ENCODE results near the gene FAM111B.
"Not testable (repeated sequence)": the region's sequence is repeated elsewhere in the genome, so short reads cannot be mapped to it uniquely, and the experiment has no call there.

The FAM111B gene, protein sequence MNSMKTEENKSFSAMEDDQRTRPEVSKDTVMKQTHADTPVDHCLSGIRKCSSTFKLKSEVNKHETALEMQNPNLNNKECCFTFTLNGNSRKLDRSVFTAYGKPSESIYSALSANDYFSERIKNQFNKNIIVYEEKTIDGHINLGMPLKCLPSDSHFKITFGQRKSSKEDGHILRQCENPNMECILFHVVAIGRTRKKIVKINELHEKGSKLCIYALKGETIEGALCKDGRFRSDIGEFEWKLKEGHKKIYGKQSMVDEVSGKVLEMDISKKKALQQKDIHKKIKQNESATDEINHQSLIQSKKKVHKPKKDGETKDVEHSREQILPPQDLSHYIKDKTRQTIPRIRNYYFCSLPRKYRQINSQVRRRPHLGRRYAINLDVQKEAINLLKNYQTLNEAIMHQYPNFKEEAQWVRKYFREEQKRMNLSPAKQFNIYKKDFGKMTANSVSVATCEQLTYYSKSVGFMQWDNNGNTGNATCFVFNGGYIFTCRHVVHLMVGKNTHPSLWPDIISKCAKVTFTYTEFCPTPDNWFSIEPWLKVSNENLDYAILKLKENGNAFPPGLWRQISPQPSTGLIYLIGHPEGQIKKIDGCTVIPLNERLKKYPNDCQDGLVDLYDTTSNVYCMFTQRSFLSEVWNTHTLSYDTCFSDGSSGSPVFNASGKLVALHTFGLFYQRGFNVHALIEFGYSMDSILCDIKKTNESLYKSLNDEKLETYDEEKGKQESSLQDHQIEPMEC

DNA sequence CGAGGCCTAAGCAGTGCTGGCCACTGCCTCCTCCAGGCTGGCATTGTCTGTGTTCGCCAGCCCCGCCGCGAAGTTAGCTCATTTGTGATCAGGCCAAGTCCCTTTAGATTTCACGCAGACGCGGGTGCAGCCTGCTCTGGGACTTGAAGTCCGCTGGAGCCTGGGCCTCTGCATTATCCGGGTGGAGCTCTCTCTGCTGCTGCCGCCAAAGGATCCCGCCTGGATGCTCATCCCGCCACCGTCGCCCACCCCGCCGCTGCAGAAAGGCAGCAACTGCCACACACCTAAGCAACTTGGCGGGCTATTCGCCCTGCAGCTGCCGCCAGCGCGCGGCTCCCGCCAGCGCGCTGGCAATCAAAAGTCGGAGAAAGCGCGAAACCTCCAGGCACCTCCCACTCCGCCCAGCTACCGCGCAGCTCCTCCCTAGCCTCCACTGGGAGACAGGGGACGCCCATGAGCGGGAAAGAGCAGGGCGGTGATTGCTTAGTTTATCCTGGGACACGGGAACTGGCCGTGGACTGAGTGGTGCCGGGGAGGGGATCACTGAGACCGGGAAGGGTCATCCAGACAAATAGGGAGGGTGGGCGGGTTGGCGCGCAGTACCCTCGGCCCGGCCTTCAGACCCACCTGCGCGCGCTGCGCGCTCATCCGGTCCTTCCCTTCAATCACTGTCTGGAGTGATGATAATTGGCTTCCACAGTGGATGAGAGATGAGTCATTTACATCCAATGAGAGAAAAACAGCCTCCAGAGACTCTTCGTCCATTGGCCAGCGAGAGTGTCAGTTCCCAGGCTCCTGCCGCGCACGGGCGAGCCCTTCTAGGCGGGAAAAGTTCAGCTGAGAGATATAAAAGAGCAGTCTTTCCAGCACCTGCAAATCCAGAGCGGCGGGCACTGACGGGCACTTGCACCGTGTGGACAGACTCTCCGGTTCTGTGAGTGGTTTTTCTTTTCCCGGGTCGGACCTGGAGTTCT lies at the start of gene FAM111B:
Gene FAM111B, plus strand, starts transcription at position 875 of the 974 bp plus-strand sequence. CDS start 2,389 bp downstream, outside the sequence.
- peak; percentile 18 for DNase-seq (ENCODE audit: low read depth)

DNA sequence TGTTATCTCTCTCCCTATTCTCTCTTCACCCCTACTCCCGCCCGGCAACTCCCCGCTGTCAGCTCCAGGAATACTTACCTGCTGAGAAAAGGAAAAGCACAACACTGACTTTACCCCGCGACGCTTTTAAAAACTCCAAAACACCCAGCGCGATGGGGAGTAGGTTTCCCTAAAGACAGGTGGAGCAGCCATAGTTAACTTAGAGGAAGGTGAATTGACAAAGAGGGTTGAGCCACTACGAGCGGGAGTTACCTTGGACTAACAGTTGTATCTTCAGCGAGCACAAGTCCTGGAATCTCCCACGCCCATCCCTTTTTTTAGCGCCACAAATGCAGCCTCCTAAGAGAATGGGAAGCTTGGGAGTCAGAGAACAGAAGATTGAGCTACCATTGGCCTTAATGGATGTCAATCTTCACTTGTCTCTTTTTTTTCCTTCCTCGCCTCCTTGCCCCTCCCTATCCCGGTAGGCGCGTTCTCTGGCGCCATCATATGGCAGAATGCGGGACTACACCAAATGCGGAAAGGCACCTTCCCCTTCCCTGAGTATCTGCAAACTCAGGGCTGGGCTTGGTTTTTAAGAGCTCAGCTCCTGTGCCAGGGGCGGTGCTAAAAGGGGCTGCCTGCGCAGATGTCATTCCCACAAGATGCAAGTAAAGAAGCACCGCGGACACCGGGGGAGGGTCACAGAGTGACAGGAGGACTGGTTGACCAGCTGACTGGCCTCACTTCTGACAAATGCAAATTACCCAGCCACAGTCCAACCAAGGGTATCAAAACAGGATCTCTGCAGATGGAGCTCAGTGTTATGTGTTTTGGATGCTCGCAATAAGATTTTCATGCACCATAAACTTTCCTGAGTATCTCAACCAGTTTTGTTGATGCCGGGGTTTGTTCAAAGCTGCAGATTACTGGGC lies 48.7 kb upstream of the FAM111B start:
- DNase-seq (ENCODE audit: low read depth), result peak; percentile 75

DNA sequence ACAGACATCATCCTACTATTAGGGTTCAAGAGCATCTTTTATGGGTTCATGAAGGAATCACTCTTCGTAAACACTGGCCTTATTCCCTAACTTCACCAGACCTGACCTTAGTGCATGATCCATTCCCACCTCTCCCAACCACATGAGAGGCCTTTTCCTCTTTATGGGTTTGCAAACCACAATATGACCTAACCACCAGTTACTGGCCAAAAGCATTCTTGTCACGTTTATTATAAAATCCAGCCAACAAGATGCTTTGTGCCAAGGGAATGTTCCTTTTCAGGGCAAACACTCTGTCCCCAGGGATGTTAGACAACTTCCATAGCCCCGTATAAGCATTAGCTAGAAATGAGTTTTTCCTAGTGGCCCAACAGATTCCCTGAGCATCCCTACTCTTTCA lies 46.9 kb upstream of the FAM111B start:
- not testable (repeated sequence) for DNase-seq (ENCODE audit: low read depth)

DNA sequence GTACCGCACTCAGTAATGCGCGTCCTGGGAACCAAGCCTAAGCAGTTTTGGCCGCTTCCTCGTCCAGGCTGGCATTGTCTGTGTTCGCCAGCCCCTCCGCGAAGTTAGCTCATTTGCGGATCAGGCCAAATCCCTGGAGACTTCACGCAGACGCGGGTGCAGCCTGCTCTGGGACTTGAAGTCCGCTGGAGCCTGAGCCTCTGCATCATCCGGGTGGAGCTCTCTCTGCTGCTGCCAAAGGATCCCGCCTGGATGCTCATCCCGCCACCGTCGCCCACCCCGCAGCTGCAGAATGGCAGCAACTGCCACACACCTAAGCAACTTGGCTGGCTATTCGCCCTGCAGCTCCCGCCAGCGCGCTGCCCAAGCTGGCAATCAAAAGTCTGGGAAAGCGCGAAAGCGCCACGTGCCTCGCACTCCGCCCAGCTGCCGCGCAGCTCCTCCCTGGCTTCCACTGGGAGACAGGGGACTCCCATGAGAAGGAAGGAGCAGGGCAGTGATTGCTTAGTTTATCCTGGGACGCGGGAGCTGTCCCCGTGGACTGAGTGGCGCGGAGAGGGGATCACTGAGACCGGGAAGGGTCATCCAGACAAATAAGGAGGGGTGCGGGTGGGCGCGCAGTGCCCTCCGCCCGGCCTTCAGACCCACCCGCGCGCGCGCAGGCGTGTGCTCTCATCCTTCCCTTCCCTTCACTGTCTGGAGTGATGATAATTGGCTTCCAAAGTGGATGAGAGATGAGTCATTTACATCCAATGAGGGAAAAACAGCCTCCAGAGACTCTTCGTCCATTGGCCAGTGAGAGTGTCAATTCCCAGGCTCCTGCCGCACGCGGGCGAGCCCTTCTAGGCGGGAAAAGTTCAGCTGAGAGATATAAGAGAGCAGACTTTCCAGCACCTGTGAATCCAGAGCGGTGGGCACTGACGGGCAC lies 44.2 kb upstream of the FAM111B start:
- DNase-seq (ENCODE audit: low read depth), result no peak

DNA sequence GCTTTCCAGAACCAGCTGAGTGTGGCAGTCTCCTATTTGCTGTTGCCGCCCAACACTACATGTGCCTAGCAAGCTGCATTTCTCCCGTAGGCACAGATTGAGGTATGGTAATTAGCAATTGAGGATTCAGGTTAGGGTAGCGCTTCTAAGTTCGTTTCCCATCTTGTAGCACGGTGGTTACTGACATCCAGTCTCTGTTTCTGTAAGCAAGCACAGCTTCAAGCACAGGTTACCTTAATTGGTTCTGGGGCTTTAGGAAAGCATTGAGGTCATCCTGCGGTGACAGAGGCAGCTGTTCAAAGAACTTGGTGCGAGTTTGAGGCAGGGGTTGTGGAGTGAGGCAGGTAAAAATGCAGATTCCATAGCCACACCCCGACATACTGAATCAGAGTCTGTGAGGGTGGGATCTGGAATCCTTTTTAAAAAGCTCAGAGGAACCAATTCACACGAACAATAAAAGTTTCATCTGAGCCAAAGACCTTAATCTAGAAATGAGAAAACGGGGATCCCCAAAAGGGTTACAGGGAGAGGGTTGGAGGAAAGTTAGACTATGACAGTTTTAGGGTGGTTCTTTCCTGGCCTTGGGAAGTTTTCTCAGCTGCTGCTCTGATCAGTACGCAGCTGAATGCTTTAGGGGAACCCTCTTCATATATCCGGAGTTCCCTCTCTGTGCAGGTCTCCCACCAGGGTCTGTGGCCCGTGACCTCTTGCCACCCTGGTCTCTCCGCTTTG lies 42.9 kb upstream of the FAM111B start:
- not testable (repeated sequence) for DNase-seq (ENCODE audit: low read depth)

DNA sequence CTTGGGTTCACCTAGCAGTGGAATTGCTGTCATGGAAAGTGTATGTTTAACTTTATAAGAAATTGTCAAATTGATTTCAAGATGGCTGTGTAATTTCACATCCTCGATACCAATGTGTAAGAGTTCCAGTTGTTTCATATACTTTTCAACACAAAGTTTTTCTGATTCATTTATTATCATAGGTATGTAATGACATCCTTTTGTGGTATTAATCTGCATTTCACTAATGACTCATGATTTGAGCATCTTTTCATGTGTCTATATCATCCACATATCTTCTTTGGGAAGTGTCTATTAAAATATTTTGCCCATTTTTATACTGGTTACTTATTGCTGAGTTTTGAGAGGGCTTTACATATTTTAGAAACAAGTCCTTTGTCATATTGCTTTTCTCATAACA lies 38.0 kb upstream of the FAM111B start:
- no peak for DNase-seq (ENCODE audit: low read depth)

DNA sequence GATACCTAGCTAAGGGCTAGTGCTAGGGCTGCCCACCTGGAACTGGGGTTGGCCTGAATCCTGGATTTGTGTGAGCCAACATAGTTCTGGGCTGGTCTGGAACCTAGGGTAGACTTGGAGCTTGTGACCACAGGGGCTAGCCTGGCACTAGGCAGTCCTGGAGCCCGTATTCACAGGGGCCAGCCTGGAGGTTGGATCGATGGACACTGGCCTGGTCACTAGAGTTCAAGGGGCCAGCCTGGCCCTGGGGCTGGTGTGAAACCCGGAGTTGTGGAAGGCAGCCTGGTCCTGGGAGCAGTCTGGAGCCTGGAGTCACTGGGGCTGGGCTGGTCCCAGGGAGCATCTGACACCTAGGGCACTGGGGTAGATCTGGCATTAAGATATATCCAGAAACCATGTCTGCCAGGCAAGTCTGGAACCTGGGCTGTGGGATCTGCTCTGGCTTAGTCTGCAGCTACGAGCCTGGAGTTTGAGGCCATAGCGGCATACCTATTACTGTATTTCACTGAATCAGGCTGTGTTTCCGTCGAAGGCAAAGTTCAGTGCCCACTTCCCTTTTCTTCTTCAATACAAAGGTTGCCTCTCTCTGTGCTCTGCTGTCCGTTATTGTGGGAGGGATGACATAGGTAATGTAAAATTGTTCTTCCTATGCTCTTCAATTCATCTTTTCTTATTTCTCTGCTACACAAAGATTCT lies 30.0 kb upstream of the FAM111B start:
- DNase-seq (ENCODE audit: low read depth), result no peak

DNA sequence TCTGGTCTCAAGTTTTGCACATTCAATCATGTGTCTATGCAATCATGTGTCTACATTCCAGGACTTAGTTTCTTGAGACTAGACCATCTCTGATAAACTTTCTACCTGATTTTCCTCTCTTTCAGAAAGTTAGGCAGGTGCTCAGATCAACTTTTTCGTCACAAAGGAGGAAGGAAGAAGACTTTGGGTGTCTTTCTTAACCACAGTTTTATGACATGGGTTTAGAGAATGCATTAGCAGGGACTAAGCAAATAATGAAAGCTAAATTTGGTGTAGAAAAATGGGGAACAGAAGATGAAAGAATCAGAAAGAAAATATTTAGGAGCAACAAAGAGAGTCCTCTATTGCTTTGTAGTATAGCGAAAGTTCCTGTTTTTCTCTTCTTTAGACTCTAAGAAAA lies 28.6 kb upstream of the FAM111B start:
- DNase-seq (ENCODE audit: low read depth), result no peak

DNA sequence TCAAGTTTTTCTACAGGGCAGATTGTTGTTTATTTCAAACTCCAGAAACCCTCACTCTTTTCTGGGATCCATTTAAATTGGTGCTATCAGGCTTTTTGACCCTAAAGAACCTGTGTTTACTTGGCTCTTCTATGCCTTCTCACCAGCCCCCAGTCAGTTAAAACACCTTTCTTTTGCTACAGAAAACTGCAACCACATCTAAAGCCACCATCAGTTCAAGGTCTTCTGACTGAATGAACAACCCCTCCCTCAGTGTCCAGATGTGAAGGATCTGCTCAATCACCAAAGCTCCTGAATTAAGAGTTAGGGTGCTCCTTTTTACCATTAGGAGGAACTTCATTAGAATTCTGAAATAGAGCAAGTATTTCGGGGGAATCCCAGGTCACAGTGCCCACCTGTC lies 28.0 kb upstream of the FAM111B start:
- DNase-seq (ENCODE audit: low read depth), result no peak

DNA sequence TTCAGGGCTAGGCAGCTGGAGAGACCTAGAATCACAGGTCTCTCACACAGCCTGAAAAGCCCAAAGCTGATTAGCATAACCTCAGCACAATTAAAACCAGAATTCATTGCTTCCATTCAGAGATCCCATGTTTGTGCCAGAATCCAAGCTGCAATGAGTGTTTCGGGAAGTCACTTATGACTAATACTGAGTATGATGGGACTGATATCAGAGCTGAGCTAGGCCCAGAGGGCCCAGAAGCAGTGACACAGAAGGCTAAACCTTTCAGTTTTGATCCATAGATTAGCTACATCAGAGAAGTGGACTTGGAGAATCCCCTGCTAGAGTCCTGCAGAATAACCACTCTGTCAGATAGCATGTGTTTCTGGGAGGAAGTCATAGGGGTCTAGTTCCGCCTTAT lies 26.6 kb upstream of the FAM111B start:
- not testable (repeated sequence) for DNase-seq (ENCODE audit: low read depth)

DNA sequence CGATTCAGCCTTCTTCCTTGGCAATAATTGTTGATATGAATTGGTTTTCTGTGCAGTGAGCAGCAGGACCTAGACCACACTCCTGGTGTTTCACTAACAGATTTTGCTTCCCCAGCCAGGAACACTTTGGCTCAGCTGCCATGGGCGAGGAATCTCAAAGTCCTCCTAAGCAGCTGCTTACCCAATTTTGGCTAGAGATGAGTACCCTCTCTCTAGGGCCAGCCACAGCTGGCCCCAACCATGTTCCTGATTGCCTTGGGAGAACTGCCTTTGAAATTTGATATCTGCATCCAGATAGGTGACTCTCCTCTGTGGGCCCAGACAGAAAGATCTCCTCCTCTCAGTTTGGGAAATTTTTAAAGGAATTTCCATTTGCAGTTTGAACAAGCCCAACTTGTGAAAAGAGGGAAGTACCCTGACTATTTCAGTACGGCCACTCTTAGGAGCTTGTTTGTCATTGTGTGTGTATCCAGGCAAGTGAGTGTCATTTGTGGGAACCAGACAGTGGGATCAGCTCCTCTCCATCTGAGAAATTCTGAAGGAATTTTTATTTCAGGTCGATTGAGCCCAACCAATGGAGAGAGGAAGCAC lies 25.5 kb upstream of the FAM111B start:
- not testable (repeated sequence) for DNase-seq (ENCODE audit: low read depth)

DNA sequence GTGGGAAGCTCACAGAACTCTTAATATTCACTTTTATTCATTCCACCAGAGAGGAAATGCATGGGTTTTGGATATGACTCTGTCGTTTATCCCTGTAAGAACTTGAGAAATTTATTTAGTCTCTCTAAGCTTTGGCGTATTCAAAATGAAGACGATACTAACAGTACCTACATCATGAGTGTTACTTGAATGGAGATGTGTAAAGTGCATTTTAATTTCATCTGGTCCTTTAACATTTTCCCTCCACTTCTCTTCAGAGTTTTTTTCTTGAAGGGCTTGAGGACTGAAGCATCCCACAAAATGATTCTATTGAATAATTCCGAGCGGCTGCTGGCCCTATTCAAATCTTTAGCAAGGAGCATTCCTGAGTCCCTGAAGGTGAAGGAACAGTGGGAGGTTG lies 21.0 kb upstream of the FAM111B start, which contains the start of gene GLYATL1B:
Gene GLYATL1B, plus strand, starts transcription at position 301 of the 400 bp plus-strand sequence. Its CDS starts 0 bp downstream, at position 301.
- not testable (repeated sequence) for DNase-seq (ENCODE audit: low read depth)

DNA sequence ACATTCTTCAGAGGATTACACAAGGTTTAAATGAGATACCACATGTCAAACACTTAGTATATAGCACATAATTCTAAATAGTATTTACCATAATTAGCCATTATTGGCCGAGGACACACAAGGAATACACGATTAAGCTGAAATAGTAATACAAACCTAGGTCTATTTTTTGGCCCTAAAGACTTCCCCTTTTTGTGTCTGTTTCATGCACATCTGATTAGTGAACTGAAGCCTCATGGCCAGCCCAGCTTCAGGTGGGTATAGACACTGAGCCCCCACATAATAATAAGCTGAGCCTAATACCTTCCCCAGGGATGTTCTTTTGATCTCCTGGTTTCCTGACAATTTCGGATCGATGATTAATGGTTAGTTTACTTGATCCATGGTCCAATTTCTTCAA lies 18.9 kb upstream of the FAM111B start:
- no peak for DNase-seq (ENCODE audit: low read depth)

DNA sequence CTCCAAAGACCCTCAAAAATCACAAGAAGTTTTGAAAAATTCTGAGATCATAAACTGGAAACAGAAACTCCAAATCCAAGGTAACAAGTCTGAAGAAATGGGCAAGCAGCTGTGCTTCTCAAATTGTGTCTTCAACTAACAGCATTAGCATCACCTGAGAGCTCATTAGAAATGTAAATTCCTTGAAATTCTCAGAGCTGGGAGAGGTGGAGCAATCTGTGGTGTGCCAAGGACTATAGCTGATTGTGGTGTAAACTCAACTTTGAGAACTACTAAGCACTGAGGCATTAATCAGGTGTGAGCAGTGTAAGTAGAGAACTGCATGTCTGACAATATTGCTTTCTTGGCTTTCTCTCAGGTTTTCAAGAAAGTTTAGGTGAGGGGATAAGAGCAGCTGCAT lies 13.5 kb upstream of the FAM111B start:
- DNase-seq (ENCODE audit: low read depth), result not testable (repeated sequence)

DNA sequence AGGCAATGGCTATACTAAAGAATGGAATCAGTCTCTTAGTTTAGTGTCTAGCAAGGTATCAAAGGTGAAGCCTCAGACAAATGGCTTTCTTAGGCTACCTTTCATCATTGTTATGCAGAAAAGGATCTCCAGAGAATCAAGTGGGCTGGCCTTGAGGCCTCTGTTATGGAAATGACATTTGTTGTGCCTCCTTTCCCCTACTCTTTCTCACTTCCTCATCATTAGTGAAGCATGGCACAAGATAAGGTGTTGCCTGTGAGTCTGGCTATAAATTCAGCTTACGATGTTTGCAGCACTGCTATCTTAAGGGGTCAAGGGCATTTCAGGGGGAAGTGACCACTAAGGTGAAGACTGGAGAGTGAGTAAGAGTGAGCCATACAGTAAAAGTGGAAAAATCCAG lies 11.8 kb upstream of the FAM111B start:
- not testable (repeated sequence) for DNase-seq (ENCODE audit: low read depth)

DNA sequence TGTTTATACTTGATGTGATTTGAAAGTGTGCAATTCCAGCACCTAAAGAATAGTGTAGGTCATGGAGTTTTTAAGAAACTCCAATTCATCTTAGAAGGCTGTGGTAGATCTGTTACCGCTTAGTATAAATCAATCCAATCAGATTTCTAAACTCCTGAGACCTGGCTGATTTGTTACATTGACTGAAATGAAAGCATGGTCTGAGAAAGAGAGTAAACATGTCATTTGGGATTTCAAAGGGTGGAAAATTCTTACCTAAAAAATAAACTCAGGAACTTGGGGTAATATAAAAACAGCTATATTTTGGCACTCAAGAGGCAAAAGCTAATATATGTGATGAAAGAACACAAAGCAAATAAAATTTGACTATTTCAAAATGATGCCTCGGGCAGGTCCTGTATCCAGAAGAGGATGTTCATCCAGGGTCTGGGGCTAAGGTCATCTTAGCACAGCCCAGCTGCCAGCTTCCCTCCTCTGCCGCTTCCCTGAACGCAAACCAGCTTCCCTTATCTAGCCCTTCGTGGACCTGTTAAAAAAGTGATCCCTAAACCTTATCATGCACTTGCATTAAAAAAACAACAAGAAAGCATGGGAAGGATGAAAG lies 11.0 kb upstream of the FAM111B start:
- DNase-seq (ENCODE audit: low read depth), result not testable (repeated sequence)

DNA sequence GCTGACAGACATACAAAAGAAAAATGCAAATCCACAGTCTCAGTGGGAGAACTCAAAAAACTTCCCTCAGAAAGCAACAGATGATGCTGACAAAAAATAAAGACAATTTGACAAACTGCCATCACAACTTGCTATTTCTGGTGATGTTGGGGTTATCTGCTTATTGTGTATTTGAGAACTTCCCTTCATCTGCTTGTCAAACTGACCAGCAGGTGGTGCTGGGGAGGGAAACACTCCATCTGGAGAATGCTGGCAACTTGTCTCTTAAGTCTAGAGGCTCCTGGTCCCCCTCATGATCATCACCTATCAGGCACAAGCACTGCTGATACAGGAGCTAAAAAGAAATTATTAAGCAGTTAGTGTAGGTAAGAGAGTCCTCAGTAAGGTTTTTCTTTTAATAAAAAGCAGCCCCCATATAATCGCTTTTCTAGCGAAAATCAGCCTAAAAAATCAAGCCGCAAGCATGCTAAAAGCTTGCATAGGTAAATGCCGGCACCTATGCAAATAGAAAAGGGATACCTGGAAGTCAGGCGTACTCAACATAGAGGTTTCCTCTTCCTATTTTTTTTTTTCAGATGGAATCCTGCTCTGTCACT lies 9.8 kb upstream of the FAM111B start:
- peak; percentile 41 for DNase-seq (ENCODE audit: low read depth)
